ENCODE data around the gene ADAMTS6.

DNA sequence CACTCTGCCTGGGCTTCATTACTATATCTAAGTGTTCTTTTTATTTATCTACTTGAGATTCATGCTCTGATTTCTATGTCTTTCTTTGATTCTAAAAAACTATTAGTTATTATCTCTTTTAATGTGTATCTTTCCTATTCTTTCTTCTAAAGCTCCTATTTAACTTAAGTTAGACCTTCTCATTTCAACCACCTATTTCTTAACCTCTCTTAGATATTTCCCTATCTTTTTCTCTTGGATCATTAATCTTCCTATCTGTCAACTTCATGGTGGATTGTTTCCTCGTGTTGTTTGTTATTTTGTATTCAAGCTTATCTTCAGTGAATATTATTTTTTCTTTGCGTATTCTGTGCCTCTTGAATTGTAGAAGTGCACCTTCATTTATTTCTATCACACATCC lies 202.1 kb downstream of the ADAMTS6 start:
- TF ChIP-seq, protein P1, sequence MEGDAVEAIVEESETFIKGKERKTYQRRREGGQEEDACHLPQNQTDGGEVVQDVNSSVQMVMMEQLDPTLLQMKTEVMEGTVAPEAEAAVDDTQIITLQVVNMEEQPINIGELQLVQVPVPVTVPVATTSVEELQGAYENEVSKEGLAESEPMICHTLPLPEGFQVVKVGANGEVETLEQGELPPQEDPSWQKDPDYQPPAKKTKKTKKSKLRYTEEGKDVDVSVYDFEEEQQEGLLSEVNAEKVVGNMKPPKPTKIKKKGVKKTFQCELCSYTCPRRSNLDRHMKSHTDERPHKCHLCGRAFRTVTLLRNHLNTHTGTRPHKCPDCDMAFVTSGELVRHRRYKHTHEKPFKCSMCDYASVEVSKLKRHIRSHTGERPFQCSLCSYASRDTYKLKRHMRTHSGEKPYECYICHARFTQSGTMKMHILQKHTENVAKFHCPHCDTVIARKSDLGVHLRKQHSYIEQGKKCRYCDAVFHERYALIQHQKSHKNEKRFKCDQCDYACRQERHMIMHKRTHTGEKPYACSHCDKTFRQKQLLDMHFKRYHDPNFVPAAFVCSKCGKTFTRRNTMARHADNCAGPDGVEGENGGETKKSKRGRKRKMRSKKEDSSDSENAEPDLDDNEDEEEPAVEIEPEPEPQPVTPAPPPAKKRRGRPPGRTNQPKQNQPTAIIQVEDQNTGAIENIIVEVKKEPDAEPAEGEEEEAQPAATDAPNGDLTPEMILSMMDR (IDR thresholded peaks at IDR 0.05; ENCODE audit: poor library complexity), result no peak
- TF ChIP-seq EZH2 (IDR thresholded peaks at IDR 0.05; ENCODE audit: borderline replicate concordance) (no peak), EZH2phosphoT487 (IDR thresholded peaks at IDR 0.05; ENCODE audit: low read depth, severe bottlenecking, unreplicated experiment) (no peak)

Data from hepatocyte (in vitro differentiated cells).